GM12878 (cell line): ENCODE data around the gene PTPN5. TPM values are rescaled to one million over a fixed set of nuclear protein-coding genes. Genes with fewer than 3 reads are reported as not detected.

Source experiments
- ATF7 ChIP-seq: fragments of 450-650 bp; IDR thresholded peaks from 2 replicates; pipeline ENCODE4 v1.6.1; 2016; ENCODE audit warnings: low read depth, mild to moderate bottlenecking
- BACH1 ChIP-seq: fragments of 450-650 bp; IDR thresholded peaks from 2 replicates; pipeline ENCODE4 v1.6.1; 2017; ENCODE audit warnings: mild to moderate bottlenecking, borderline replicate concordance
- HCFC1 ChIP-seq: fragments of 150-350 bp; IDR thresholded peaks from 2 replicates; pipeline ENCODE4 v1.6.1; 2014; ENCODE audit warnings: low read length
- NFIC ChIP-seq: IDR thresholded peaks from 2 replicates; pipeline ENCODE4 v1.6.1; 2012; ENCODE audit warnings: low read depth, mild to moderate bottlenecking, inconsistent platforms, low read length, moderate library complexity
- NR2C2 ChIP-seq: IDR thresholded peaks from 2 replicates; pipeline ENCODE4 v1.6.1; 2011; ENCODE audit warnings: borderline replicate concordance, low read depth; ENCODE audit not compliant: control insufficient read depth, insufficient read length
- PAX5 ChIP-seq: IDR thresholded peaks from 2 replicates; pipeline ENCODE4 v1.6.1; 2011; ENCODE audit warnings: low read depth, low read length, borderline replicate concordance
- YY1 ChIP-seq: IDR thresholded peaks from 2 replicates; pipeline ENCODE4 v1.6.1; 2011; ENCODE audit warnings: low read depth, mild to moderate bottlenecking, low read length
- ZNF217 ChIP-seq: fragments of 450-650 bp; IDR thresholded peaks from 2 replicates; pipeline ENCODE4 v1.6.1; 2017; ENCODE audit warnings: antibody characterized with exemption, mild to moderate bottlenecking
- ZSCAN29 ChIP-seq: fragments of 450-650 bp; IDR thresholded peaks from 2 replicates; pipeline ENCODE4 v1.6.1; 2017; ENCODE audit warnings: mild to moderate bottlenecking, moderate library complexity
- polyA plus RNA-seq, 11 experiments: library from polyadenylated mRNA; depleted of rRNA in 4 of 11; unstranded in 6 of 11; stranded (reverse) in 5 of 11; fragments of >200 nt; fragmentation: Nextera tagmentation in 4 of 11; fragmentation: Illumina TruSeq in 1 of 11; extraction: Ambion mirVana in 4 of 11; extraction: Trizol in 1 of 11; gene quantifications; 1 replicate in 1 of 11; 2 replicates in 10 of 11; pipeline versions ENCODE4 v1.2.1 to v1.2.3, GENCODE V29; 2011 to 2016; ENCODE audit warnings: inconsistent platforms in 2 of 11, missing spikeins in 2 of 11, low read depth in 1 of 11
- total RNA-seq, 4 experiments: library from RNA; depleted of rRNA in 3 of 4; stranded (reverse); fragments of >200 nt in 3 of 4; fragmentation: Illumina TruSeq in 1 of 4; extraction: Trizol in 1 of 4; gene quantifications; 2 replicates each; pipeline versions ENCODE4 v1.2.1 to v1.2.3, GENCODE V29; 2013 to 2021
- TF ChIP-seq, protein P1 (sequence below): fragments of 450-650 bp; IDR thresholded peaks from 2 replicates; pipeline ENCODE4 v1.6.1; 2016; ENCODE audit warnings: mild to moderate bottlenecking
- TF ChIP-seq, protein P2 (sequence below): fragments of 450-650 bp; IDR thresholded peaks from 2 replicates; pipeline ENCODE4 v1.6.1; 2017; ENCODE audit warnings: mild to moderate bottlenecking, moderate library complexity
- TF ChIP-seq, protein P3 (sequence below): IDR thresholded peaks from 2 replicates; pipeline ENCODE4 v1.6.1; 2011; ENCODE audit warnings: mild to moderate bottlenecking, low read depth, low read length, moderate library complexity; ENCODE audit not compliant: insufficient replicate concordance

PTPN5 gene
- total and polyA plus RNA-seq, 10 of the 15 experiments (the other 5 are each of a cell fraction or from before 2014, with no cell fraction given): 0.04 to 0.06 (median 0.05) TPM; not detected in 7

DNA sequence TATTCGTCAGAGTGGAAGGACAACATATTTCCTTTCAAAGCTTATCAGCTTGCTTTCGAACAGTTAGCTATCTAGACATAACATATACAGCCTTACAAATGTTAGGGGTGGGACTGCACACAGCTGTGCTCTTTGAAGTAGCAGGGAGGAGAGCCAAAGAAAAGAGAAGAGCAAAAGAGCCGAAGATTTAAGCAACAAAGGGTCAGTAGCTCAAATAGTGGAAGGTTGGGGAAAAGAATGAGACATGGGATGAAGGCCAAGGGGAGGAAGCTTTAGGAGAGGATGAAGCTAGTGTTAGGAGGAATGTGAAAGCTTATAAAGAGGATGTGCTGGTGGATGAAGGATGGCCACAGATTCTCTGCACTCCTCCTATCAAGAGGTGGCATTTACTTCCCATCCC is 33.8 kb downstream of the PTPN5 start (continued):
- TF ChIP-seq, protein P1, sequence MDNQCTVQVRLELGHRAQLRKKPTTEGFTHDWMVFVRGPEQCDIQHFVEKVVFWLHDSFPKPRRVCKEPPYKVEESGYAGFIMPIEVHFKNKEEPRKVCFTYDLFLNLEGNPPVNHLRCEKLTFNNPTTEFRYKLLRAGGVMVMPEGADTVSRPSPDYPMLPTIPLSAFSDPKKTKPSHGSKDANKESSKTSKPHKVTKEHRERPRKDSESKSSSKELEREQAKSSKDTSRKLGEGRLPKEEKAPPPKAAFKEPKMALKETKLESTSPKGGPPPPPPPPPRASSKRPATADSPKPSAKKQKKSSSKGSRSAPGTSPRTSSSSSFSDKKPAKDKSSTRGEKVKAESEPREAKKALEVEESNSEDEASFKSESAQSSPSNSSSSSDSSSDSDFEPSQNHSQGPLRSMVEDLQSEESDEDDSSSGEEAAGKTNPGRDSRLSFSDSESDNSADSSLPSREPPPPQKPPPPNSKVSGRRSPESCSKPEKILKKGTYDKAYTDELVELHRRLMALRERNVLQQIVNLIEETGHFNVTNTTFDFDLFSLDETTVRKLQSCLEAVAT: no peak
- TF ChIP-seq BACH1 (no peak), HCFC1 (no peak), ZSCAN29 (no peak), PAX5 (no peak), YY1 (no peak), NR2C2 (no peak), NFIC (no peak), ATF7 (no peak), ZNF217 (no peak)
- TF ChIP-seq, protein P2, sequence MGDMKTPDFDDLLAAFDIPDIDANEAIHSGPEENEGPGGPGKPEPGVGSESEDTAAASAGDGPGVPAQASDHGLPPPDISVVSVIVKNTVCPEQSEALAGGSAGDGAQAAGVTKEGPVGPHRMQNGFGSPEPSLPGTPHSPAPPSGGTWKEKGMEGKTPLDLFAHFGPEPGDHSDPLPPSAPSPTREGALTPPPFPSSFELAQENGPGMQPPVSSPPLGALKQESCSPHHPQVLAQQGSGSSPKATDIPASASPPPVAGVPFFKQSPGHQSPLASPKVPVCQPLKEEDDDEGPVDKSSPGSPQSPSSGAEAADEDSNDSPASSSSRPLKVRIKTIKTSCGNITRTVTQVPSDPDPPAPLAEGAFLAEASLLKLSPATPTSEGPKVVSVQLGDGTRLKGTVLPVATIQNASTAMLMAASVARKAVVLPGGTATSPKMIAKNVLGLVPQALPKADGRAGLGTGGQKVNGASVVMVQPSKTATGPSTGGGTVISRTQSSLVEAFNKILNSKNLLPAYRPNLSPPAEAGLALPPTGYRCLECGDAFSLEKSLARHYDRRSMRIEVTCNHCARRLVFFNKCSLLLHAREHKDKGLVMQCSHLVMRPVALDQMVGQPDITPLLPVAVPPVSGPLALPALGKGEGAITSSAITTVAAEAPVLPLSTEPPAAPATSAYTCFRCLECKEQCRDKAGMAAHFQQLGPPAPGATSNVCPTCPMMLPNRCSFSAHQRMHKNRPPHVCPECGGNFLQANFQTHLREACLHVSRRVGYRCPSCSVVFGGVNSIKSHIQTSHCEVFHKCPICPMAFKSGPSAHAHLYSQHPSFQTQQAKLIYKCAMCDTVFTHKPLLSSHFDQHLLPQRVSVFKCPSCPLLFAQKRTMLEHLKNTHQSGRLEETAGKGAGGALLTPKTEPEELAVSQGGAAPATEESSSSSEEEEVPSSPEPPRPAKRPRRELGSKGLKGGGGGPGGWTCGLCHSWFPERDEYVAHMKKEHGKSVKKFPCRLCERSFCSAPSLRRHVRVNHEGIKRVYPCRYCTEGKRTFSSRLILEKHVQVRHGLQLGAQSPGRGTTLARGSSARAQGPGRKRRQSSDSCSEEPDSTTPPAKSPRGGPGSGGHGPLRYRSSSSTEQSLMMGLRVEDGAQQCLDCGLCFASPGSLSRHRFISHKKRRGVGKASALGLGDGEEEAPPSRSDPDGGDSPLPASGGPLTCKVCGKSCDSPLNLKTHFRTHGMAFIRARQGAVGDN: no peak
- TF ChIP-seq, protein P3, sequence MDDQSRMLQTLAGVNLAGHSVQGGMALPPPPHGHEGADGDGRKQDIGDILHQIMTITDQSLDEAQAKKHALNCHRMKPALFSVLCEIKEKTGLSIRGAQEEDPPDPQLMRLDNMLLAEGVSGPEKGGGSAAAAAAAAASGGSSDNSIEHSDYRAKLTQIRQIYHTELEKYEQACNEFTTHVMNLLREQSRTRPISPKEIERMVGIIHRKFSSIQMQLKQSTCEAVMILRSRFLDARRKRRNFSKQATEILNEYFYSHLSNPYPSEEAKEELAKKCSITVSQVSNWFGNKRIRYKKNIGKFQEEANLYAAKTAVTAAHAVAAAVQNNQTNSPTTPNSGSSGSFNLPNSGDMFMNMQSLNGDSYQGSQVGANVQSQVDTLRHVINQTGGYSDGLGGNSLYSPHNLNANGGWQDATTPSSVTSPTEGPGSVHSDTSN: no peak
- TF ChIP-seq, all 136 proteins: peak for 0
